Colon (tissue), 2 donors: ENCODE results near the gene SIX2.

Experiments used
- FAIRE-seq: peaks from 2 replicates; lab custom pipeline; 2012; peaks lifted over from hg19 to GRCh38; lab: Jason Lieb, UNC
- donor health status: control.
- donor health status: control.

The SIX2 gene

GRCh38 chr2:45000921-45001868 is 8.1 kb downstream of the SIX2 start:
- FAIRE-seq: no peak

- no peak for FAIRE-seq
These were observed 8.8 kb downstream of the SIX2 start for GRCh38 chr2:45000341-45000901.

DNA sequence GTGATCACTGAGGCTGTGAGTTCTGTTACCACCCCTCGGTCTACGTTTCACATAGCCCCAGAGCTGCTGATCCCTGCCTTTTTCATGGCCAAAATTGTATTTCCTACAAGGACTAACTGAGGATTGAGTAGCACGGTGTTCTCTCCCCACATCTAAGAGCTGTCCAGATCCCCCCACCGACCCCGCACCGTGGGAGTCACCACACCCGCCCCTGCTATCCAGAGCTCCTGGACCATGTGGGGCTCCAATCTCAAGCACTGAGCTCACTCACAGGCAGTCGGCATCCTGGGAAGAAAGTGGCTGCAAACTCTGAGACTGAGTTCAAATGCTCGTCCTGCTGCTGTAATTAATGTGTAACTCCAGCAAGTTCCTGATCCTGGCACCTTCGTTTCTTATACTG is 9.7 kb downstream of the SIX2 start:
- no peak for FAIRE-seq

- no peak for FAIRE-seq
These were observed 11.3 kb downstream of the SIX2 start for GRCh38 chr2:44997963-44998362.

DNA sequence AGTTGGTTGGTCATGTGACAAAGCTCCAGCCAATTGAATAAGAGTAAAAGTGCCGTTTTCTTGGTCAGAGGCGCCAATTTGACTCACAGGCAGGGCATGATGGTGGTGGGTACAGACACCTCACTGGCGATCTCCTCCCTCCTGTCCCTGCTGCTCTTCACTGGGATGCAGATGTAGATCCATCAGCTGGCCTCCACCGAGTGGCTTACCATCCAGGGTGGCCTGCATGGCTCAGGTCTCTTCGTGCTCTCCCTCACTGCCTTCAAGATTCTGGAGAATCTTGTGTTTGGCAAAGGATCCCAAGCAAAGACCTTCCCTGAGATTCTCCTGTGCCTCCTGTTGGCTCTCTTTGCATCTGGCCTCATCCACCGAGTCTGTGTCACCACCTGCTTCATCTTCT is 12.9 kb downstream of the SIX2 start:
- FAIRE-seq: no peak

GRCh38 chr2:44994377-44994776 is 14.9 kb downstream of the SIX2 start:
- FAIRE-seq: no peak

DNA sequence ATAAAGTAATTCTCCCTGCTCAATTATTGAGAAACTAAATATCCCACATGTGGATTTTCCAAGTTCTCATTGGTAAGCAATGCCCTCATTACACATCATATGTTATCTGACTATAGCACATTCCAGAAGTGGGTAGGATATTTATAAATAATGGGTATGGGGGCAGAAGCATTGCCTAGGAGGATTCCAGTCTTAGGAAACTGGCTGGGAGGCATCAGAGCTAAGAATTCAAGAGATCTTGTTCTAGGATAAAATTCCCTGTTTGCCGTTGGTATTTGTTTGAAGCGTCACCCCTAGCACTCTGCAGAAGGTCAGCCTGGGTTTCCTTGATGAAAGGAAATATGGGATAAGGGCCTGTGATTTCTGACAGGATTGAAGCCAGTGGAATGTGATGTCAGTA is 20.1 kb downstream of the SIX2 start:
- no peak for FAIRE-seq

- FAIRE-seq: no peak
These were observed 25.2 kb downstream of the SIX2 start for GRCh38 chr2:44983836-44984604.

DNA sequence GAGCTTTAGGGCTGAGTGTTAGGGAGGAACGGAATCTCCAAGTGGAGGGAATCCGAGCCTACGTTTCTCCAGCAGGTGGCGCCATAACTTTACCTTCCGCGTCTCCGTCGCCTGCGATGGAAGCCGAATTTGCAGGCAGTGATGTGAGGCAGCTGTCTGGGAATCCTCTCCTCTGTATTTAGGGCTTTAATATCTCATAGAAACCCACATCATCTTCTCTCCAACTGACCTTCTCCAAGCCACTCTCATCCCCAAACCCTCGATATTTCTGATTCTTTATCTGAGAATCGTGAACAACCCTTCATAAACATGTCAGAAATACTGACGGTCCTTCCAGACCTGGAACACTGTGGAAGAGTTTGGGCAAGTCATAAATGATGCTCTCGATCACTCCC is 27.5 kb downstream of the SIX2 start:
- FAIRE-seq: no peak

GRCh38 chr2:44980751-44981713 is 28.2 kb downstream of the SIX2 start:
- no peak for FAIRE-seq

- no peak for FAIRE-seq
These were observed 29.7 kb downstream of the SIX2 start for GRCh38 chr2:44979581-44979980.

DNA sequence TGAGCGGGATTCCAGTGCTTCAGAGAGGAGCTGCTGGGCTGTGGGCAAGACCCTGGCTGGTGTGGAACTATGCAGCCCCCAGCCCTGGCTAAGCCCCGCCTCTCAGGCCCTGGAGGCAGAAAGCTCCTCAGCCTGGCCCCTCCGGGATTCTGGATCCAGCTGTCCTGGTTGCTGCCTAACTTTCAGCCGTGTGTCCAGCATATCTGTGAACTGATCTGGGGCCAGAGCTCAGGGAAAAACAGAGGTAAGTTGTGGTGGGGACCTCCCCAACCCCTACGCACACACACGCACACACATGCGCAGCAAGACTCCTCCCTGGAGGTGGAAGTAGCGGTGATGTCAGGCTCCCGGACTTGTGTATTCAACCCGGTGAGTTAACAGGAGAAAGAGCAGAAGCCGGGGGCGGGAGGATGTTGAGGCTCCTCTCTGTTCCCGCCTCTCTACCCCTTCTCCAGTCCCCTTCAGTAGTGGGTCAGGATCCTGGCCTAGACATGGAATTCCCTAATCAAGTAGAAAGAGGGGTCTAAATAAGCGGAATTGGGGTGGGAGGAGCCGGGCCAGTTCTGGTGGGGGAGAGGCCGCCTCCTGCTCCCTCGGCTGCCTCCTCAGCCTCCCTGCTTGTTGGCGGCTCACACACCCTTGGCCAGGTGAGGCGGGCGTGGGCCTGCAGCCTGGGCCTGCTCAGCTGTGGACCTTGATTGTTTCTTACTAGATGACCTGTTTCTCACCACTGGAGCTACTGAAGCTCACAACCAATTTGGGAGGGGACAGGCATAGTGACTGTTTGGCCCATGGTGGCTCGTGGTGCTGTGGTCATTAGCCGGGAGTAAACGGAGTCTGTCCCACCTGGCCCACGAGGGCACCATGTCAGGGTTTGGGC is 33.4 kb downstream of the SIX2 start:
- no peak for FAIRE-seq

DNA sequence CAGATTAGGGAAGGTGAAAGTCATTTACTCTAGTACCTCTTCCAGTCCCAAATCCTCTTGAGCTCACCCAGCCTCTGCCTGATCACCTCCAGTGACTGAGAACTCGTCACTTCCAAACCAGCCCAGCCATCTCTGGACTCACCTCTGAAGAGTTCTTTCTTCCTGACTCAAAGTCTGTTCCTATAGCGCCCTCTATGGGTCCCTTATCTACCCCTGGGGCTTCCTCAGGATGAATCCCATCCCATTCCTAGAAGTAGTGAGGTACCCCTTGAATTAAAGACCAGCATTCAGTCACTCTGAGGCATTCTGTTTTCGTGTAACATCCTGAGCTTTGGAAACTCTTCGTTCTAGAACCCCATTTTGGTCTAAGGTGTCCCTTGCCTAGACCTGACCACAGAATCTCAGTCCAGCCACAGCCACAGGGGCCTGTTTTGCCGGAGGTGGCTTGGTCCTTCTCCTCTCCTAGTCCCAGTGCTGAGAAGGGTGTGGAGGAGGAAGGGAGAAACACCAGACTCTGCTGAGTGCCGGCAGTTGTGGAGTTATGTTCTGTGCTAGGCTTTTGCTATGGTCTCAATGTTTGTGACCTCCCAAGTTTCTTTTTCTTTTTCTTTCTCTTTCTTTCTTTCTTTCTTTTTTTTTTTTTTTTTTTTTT is 35.1 kb downstream of the SIX2 start:
- FAIRE-seq: no peak

- FAIRE-seq: no peak
These were observed 36.3 kb downstream of the SIX2 start for GRCh38 chr2:44972771-44973535.

GRCh38 chr2:44970846-44971450 is 38.3 kb downstream of the SIX2 start:
- FAIRE-seq: no peak

DNA sequence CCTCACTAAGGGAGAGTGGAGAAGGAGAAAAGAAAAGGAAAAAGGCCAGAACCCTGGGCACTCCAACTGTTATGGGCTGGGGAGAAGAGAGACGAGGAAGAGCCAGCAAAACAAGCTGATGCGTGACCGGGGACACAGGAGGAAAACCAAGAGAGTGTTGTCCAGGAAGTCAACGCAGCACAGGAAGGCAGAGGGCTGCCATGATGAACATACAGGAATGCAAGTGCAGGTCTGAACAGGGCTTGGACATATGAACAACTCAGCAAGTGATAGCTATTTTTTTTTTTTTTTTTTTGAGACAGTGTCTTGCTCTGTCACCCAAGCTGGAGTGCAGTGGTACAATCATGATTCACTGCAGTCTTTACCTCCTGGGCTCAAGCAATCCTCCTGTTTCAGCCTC is 39.3 kb downstream of the SIX2 start:
- no peak for FAIRE-seq

DNA sequence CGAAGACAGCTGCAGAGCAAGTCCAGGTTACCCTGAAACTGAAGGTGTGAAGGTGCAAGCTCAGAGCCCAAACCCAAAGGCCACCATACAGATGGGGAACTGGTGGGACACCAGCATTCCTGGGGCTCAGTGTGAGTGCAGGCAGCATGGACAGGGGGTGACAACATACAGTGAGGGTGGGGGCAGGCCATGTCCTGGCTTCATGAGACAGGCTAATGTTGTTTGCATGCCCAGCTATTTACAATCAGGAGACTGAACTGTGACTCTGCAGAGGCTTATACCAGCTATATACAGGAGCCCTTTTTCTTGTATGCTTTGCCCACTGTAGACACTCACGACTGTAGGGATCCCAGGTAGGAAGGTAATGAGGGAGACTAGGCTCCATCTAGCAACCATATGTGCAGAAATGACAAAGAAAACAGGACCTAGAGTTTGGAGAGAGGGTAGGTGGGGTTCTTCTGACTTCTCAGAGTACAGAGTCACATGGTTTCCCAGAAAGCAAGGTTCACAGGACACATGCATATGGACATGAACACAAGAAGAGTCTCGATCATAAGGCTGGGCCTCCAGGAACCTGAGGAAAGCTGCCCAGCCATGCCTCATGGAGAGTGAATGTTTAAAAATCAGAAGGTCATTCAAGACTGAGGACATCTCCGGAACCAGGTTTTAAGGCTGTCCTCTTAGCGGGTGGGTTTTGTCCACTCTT is 41.4 kb downstream of the SIX2 start:
- no peak for FAIRE-seq

DNA sequence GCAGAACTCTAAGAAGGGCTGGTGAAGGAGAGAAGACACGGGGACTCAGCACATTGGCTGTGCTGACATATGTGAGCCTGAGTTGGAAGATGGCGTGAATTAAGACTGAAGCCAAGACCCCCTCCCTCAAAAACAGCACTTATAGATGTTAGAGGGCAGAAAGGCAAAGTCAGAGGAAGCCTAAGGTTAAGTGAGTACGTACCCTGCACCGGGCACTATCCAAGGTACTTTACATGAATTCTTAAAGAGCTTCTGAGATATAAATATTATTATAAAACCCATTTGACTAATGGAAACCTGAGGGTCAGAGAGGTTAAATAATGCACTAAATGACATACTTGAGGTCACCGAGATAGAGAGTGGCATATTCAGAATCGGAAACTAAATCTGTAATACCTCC is 42.2 kb downstream of the SIX2 start:
- FAIRE-seq: no peak
